Measurements from ENCODE around the gene P3H3.

- no peak for TF ChIP-seq CTCF (IDR thresholded peaks at IDR 0.05)
- TF ChIP-seq POLR2A (IDR thresholded peaks at IDR 0.05) = no peak
These were observed 41.7 kb upstream of the P3H3 start for GRCh38 chr12:6786416-6787094.
